ENCODE measurements around the gene HEYL.

- TF ChIP-seq, protein P1, sequence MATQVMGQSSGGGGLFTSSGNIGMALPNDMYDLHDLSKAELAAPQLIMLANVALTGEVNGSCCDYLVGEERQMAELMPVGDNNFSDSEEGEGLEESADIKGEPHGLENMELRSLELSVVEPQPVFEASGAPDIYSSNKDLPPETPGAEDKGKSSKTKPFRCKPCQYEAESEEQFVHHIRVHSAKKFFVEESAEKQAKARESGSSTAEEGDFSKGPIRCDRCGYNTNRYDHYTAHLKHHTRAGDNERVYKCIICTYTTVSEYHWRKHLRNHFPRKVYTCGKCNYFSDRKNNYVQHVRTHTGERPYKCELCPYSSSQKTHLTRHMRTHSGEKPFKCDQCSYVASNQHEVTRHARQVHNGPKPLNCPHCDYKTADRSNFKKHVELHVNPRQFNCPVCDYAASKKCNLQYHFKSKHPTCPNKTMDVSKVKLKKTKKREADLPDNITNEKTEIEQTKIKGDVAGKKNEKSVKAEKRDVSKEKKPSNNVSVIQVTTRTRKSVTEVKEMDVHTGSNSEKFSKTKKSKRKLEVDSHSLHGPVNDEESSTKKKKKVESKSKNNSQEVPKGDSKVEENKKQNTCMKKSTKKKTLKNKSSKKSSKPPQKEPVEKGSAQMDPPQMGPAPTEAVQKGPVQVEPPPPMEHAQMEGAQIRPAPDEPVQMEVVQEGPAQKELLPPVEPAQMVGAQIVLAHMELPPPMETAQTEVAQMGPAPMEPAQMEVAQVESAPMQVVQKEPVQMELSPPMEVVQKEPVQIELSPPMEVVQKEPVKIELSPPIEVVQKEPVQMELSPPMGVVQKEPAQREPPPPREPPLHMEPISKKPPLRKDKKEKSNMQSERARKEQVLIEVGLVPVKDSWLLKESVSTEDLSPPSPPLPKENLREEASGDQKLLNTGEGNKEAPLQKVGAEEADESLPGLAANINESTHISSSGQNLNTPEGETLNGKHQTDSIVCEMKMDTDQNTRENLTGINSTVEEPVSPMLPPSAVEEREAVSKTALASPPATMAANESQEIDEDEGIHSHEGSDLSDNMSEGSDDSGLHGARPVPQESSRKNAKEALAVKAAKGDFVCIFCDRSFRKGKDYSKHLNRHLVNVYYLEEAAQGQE (IDR thresholded peaks at IDR 0.05; ENCODE audit: low read depth, low read length): no peak
- TF ChIP-seq SMC3 (IDR thresholded peaks at IDR 0.05; ENCODE audit: low read depth, low read length) (no peak), RXRA (IDR thresholded peaks at IDR 0.05; ENCODE audit: borderline replicate concordance, low read depth) (no peak), CTCF (IDR thresholded peaks at IDR 0.05) (no peak)
These were observed 64.0 kb downstream of the HEYL start for GRCh38 chr1:39575191-39576015.

Measured in SK-N-SH (cell line).